ENCODE results near the gene CDC42BPA. TPM values are rescaled to one million over a fixed set of nuclear protein-coding genes. Genes with fewer than 3 reads are reported as not detected.
A peak's percentile ranks its signal among the peaks of the same experiment; 100 is the strongest.

Gene CDC42BPA
- total and polyA plus RNA-seq, 4 donors: 8.1 to 71.3 (median 33.0) TPM

DNA sequence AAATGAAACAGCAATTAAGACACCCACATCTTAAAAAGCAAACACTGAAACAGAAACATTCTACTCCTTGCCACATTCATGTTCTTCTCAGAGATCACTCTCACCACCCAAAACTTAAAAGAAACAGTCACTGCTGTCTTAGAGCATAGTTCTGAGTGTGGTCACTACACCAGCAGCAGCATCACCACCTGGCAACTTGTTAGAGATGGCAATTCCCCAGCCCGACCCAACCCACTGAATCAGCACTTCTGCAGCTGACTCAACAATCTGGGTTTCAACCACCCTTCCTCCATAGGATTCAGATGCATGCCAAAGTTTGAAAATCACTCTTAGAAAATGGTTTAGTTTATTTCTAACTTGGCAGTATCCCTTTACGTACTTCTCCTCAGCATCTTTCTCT, 126.1 kb downstream of the CDC42BPA start:
- Histone ChIP-seq H3K9me3 (ENCODE audit: control insufficient read depth, low read length) (no peaks in the 10 kb centered on the region), H3K4me3 (ENCODE audit: low read length in 2 of 2) (no peak overlapping the region), H3K27ac (ENCODE audit: low read depth in 1 of 2, low read length in 2 of 2) (no peak overlapping the region), H3K4me1 (ENCODE audit: control insufficient read depth in 1 of 2, insufficient read depth in 2 of 2, low read length in 2 of 2) (peaks cover 0 to 2% of the 10 kb centered on the region in 2 donors), H3K27me3 (ENCODE audit: control insufficient read depth in 1 of 2, insufficient read depth in 2 of 2, low read length in 1 of 2) (no peaks in the 10 kb centered on the region), H3K36me3 (ENCODE audit: control insufficient read depth in 1 of 2, insufficient read depth in 2 of 2, low read length in 1 of 2) (no peaks in the 10 kb centered on the region)
- intact Hi-C loops (cut with DNase I): no loop called here
- DNase-seq: peak; percentile 59 to 81
- ATAC-seq (ENCODE audit: low FRiP score): no peak
- WGBS, 2 donors: 32 to 36% methylated on average over 2 of the region's 2 CpGs

- no peak overlapping the region for H3K27ac ChIP-seq (ENCODE audit: low read depth in 1 of 2, low read length in 2 of 2)
- no peaks in the 10 kb centered on the region for H3K36me3 ChIP-seq (ENCODE audit: control insufficient read depth in 1 of 2, insufficient read depth in 2 of 2, low read length in 1 of 2)
- no peaks in the 10 kb centered on the region for H3K27me3 ChIP-seq (ENCODE audit: control insufficient read depth in 1 of 2, insufficient read depth in 2 of 2, low read length in 1 of 2)
- no peak overlapping the region for H3K4me3 ChIP-seq (ENCODE audit: low read length in 2 of 2)
- intact Hi-C loops (cut with DNase I): no loop called here
- H3K9me3 ChIP-seq (ENCODE audit: control insufficient read depth, low read length): no peaks in the 10 kb centered on the region
- ATAC-seq (ENCODE audit: low FRiP score): no peak
- H3K4me1 ChIP-seq (ENCODE audit: control insufficient read depth in 1 of 2, insufficient read depth in 2 of 2, low read length in 2 of 2): peaks cover 0 to 2% of the 10 kb centered on the region in 2 donors
- no peak for DNase-seq
- WGBS, 2 donors: 29 to 37% methylated on average over 2 of the region's 2 CpGs
Observed at GRCh38 chr1:227191607-227192006, 126.7 kb downstream of the CDC42BPA start.

- H3K27me3 ChIP-seq (ENCODE audit: control insufficient read depth in 1 of 2, insufficient read depth in 2 of 2, low read length in 1 of 2): no peaks in the 10 kb centered on the region
- no peaks in the 10 kb centered on the region for H3K36me3 ChIP-seq (ENCODE audit: control insufficient read depth in 1 of 2, insufficient read depth in 2 of 2, low read length in 1 of 2)
- DNase-seq: no peak
- 97 to 98% methylated on average over 2 of the region's 2 CpGs for WGBS, 2 donors
- H3K4me3 ChIP-seq (ENCODE audit: low read length in 2 of 2): no peak overlapping the region
- no peaks in the 10 kb centered on the region for H3K9me3 ChIP-seq (ENCODE audit: control insufficient read depth, low read length)
- no peak overlapping the region for H3K27ac ChIP-seq (ENCODE audit: low read depth in 1 of 2, low read length in 2 of 2)
- peaks cover 0 to 2% of the 10 kb centered on the region in 2 donors for H3K4me1 ChIP-seq (ENCODE audit: control insufficient read depth in 1 of 2, insufficient read depth in 2 of 2, low read length in 2 of 2)
- intact Hi-C loops (cut with DNase I): no loop called here
- no peak for ATAC-seq (ENCODE audit: low FRiP score)
Observed at GRCh38 chr1:227190321-227190720, 128.0 kb downstream of the CDC42BPA start.

DNA sequence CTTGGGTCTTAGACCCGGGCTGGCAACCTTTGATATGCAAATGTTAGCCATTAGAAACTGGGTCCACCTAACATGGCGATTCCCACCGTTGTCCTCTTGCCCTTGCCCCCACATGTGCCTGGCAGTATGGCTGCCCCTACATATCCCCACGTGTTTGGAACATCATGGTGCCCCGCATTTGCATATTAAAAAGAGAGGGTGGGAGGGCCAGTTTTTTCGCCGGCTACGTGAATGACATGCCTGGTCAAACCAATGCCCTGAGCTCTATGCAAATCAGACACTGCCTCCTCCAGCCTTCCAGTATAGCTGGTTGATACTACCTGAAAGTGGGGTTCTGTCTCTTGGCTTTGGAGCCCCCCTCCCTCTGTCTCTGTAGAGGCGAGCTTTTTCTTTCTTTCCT, 133.0 kb downstream of the CDC42BPA start:
- Histone ChIP-seq H3K27me3 (ENCODE audit: control insufficient read depth in 1 of 2, insufficient read depth in 2 of 2, low read length in 1 of 2) (no peaks in the 10 kb centered on the region), H3K27ac (ENCODE audit: low read depth in 1 of 2, low read length in 2 of 2) (no peak overlapping the region), H3K4me3 (ENCODE audit: low read length in 2 of 2) (no peak overlapping the region), H3K9me3 (ENCODE audit: control insufficient read depth, low read length) (no peaks in the 10 kb centered on the region), H3K4me1 (ENCODE audit: control insufficient read depth in 1 of 2, insufficient read depth in 2 of 2, low read length in 2 of 2) (peaks cover 0 to 2% of the 10 kb centered on the region in 2 donors), H3K36me3 (ENCODE audit: control insufficient read depth in 1 of 2, insufficient read depth in 2 of 2, low read length in 1 of 2) (no peaks in the 10 kb centered on the region)
- no peak for ATAC-seq (ENCODE audit: low FRiP score)
- intact Hi-C loops (cut with DNase I): no loop called here
- 77 to 89% methylated on average over 9 of the region's 9 CpGs for WGBS, 2 donors
- DNase-seq: no peak

GRCh38 chr1:227182012-227182411, 136.3 kb downstream of the CDC42BPA start:
- WGBS, 2 donors: 96 to 97% methylated on average over 3 of the region's 3 CpGs
- Histone ChIP-seq H3K4me1 (ENCODE audit: control insufficient read depth in 1 of 2, insufficient read depth in 2 of 2, low read length in 2 of 2) (no peaks in the 10 kb centered on the region), H3K9me3 (ENCODE audit: control insufficient read depth, low read length) (no peaks in the 10 kb centered on the region), H3K27me3 (ENCODE audit: control insufficient read depth in 1 of 2, insufficient read depth in 2 of 2, low read length in 1 of 2) (no peaks in the 10 kb centered on the region), H3K4me3 (ENCODE audit: low read length in 2 of 2) (no peak overlapping the region), H3K36me3 (ENCODE audit: control insufficient read depth in 1 of 2, insufficient read depth in 2 of 2, low read length in 1 of 2) (no peaks in the 10 kb centered on the region), H3K27ac (ENCODE audit: low read depth in 1 of 2, low read length in 2 of 2) (no peak overlapping the region)
- ATAC-seq (ENCODE audit: low FRiP score): no peak
- intact Hi-C loops (cut with DNase I): no loop called here
- no peak for DNase-seq

GRCh38 chr1:227175611-227176010, 142.7 kb downstream of the CDC42BPA start:
- Histone ChIP-seq H3K9me3 (ENCODE audit: control insufficient read depth, low read length) (no peaks in the 10 kb centered on the region), H3K27me3 (ENCODE audit: control insufficient read depth in 1 of 2, insufficient read depth in 2 of 2, low read length in 1 of 2) (no peaks in the 10 kb centered on the region), H3K4me1 (ENCODE audit: control insufficient read depth in 1 of 2, insufficient read depth in 2 of 2, low read length in 2 of 2) (no peaks in the 10 kb centered on the region), H3K27ac (ENCODE audit: low read depth in 1 of 2, low read length in 2 of 2) (no peak overlapping the region), H3K4me3 (ENCODE audit: low read length in 2 of 2) (no peak overlapping the region), H3K36me3 (ENCODE audit: control insufficient read depth in 1 of 2, insufficient read depth in 2 of 2, low read length in 1 of 2) (no peaks in the 10 kb centered on the region)
- intact Hi-C loops (cut with DNase I): no loop called here
- 94 to 95% methylated on average over 4 of the region's 4 CpGs for WGBS, 2 donors
- ATAC-seq (ENCODE audit: low FRiP score) (no peak), DNase-seq (no peak)

GRCh38 chr1:227174164-227174563, 144.1 kb downstream of the CDC42BPA start:
- WGBS, 2 donors: 38 to 79% methylated on average over 2 of the region's 2 CpGs
- intact Hi-C loops (cut with DNase I): no loop called here
- Histone ChIP-seq H3K4me1 (ENCODE audit: control insufficient read depth in 1 of 2, insufficient read depth in 2 of 2, low read length in 2 of 2) (peaks cover 0 to 2% of the 10 kb centered on the region in 2 donors), H3K27ac (ENCODE audit: low read depth in 1 of 2, low read length in 2 of 2) (no peak overlapping the region), H3K36me3 (ENCODE audit: control insufficient read depth in 1 of 2, insufficient read depth in 2 of 2, low read length in 1 of 2) (no peaks in the 10 kb centered on the region), H3K27me3 (ENCODE audit: control insufficient read depth in 1 of 2, insufficient read depth in 2 of 2, low read length in 1 of 2) (no peaks in the 10 kb centered on the region), H3K9me3 (ENCODE audit: control insufficient read depth, low read length) (no peaks in the 10 kb centered on the region), H3K4me3 (ENCODE audit: low read length in 2 of 2) (no peak overlapping the region)
- no peak for ATAC-seq (ENCODE audit: low FRiP score)
- DNase-seq: no peak

DNA sequence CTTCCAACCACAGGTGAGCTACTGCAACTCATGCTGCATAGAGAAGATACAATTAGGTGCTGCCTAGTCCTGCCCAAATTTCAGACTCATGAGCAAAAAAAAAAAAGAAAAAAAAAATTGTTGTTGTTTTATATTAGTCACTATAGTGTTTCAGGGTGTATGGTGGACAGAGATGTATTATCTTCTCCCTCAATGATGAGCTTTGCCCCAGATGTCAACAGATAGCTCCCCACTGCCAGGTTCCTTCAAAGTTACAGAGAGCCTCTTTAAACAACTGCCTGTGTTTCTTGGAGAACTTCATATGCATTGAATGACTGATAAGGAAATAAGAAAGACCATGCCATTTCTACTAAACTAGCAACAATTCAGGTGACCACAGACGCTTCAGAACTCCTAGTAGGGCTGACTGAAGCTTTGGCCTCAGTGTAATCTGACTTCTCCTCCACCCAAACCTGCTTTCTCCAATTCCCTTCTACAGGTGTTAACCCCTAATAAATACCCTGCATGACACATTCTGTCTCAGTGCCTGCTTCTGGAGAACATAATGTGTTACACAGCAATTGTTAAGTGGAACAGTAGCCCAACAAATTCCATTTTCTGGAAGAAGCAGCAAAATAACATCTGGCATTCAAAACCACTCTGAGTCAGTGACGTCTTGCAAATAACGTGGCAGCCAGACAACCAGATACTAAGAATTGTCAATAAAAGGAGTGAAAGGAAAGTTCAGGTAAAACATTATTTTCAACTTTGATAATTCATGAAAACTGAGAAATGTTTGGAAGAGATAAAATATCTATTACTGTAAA, 147.7 kb downstream of the CDC42BPA start:
- H3K4me3 ChIP-seq (ENCODE audit: low read length in 2 of 2): no peak overlapping the region
- H3K9me3 ChIP-seq (ENCODE audit: control insufficient read depth, low read length): no peaks in the 10 kb centered on the region
- intact Hi-C loops (cut with DNase I): no loop called here
- WGBS, 2 donors: 76 to 81% methylated on average over 3 of the region's 3 CpGs
- H3K4me1 ChIP-seq (ENCODE audit: control insufficient read depth in 1 of 2, insufficient read depth in 2 of 2, low read length in 2 of 2): peaks cover 0 to 3% of the 10 kb centered on the region in 2 donors
- ATAC-seq (ENCODE audit: low FRiP score) (no peak), DNase-seq (no peak)
- no peaks in the 10 kb centered on the region for H3K36me3 ChIP-seq (ENCODE audit: control insufficient read depth in 1 of 2, insufficient read depth in 2 of 2, low read length in 1 of 2)
- no peaks in the 10 kb centered on the region for H3K27me3 ChIP-seq (ENCODE audit: control insufficient read depth in 1 of 2, insufficient read depth in 2 of 2, low read length in 1 of 2)
- no peak overlapping the region for H3K27ac ChIP-seq (ENCODE audit: low read depth in 1 of 2, low read length in 2 of 2)

- H3K9me3 ChIP-seq (ENCODE audit: control insufficient read depth, low read length): no peaks in the 10 kb centered on the region
- no peaks in the 10 kb centered on the region for H3K36me3 ChIP-seq (ENCODE audit: control insufficient read depth in 1 of 2, insufficient read depth in 2 of 2, low read length in 1 of 2)
- H3K27ac ChIP-seq (ENCODE audit: low read depth in 1 of 2, low read length in 2 of 2): no peak overlapping the region
- intact Hi-C loops (cut with DNase I): no loop called here
- DNase-seq (no peak), ATAC-seq (ENCODE audit: low FRiP score) (no peak)
- no peak overlapping the region for H3K4me3 ChIP-seq (ENCODE audit: low read length in 2 of 2)
- peaks cover 0 to 3% of the 10 kb centered on the region in 2 donors for H3K4me1 ChIP-seq (ENCODE audit: control insufficient read depth in 1 of 2, insufficient read depth in 2 of 2, low read length in 2 of 2)
- no peaks in the 10 kb centered on the region for H3K27me3 ChIP-seq (ENCODE audit: control insufficient read depth in 1 of 2, insufficient read depth in 2 of 2, low read length in 1 of 2)
Observed at GRCh38 chr1:227169343-227169742, 148.9 kb downstream of the CDC42BPA start.

Measured in aorta (tissue), 5 donors.